HG03025 (cell line): Measurements from ENCODE around the gene RIF1.

Experiments used
- ATAC-seq: cut with Tn5 transposase; IDR thresholded peaks from one replicate; pipeline ENCODE4 v1.9.1; 2021; ENCODE audit warnings: mild to moderate bottlenecking, moderate library complexity; ENCODE audit not compliant: unreplicated experiment, low FRiP score

RIF1 gene

GRCh38 chr2:151409601-151410484 is at the start of gene RIF1:
TSS of gene RIF1 (plus strand) at chr2:151409902. CDS start at chr2:151410424, 522 bp downstream.
- peak; percentile 96 for ATAC-seq

- no peak for ATAC-seq
These were observed 47.9 kb upstream of the RIF1 start for GRCh38 chr2:151361674-151362370.

- ATAC-seq: peak; percentile 90
These were observed 46.0 kb upstream of the RIF1 start for GRCh38 chr2:151363709-151364108.

GRCh38 chr2:151367571-151367970 is 42.1 kb upstream of the RIF1 start:
- ATAC-seq: no peak

- ATAC-seq: peak; percentile 71
These were observed 35.3 kb upstream of the RIF1 start for GRCh38 chr2:151374436-151374835.

- no peak for ATAC-seq
These were observed 30.5 kb upstream of the RIF1 start for GRCh38 chr2:151379169-151379568.

- no peak for ATAC-seq
These were observed 29.0 kb upstream of the RIF1 start for GRCh38 chr2:151380580-151381235.

- ATAC-seq: no peak
These were observed 28.4 kb upstream of the RIF1 start for GRCh38 chr2:151381266-151381665.

GRCh38 chr2:151388011-151388410 is 21.7 kb upstream of the RIF1 start:
- no peak for ATAC-seq

GRCh38 chr2:151391436-151391835 is 18.3 kb upstream of the RIF1 start:
- no peak for ATAC-seq

- ATAC-seq: no peak
These were observed 15.2 kb upstream of the RIF1 start for GRCh38 chr2:151394509-151394908.

GRCh38 chr2:151395509-151396374 is 14.0 kb upstream of the RIF1 start:
- no peak for ATAC-seq

- no peak for ATAC-seq
These were observed 9.7 kb upstream of the RIF1 start for GRCh38 chr2:151399981-151400380.

- ATAC-seq: no peak
These were observed 8.6 kb upstream of the RIF1 start for GRCh38 chr2:151401149-151401548.

GRCh38 chr2:151403914-151404313 is 5.8 kb upstream of the RIF1 start:
- no peak for ATAC-seq

GRCh38 chr2:151405376-151405775 is 4.3 kb upstream of the RIF1 start:
- ATAC-seq: no peak

- ATAC-seq: no peak
These were observed 2.4 kb upstream of the RIF1 start for GRCh38 chr2:151407281-151407680.

GRCh38 chr2:151408788-151409600 is 708 bp upstream of the RIF1 start:
- no peak for ATAC-seq

- peak; percentile 37 for ATAC-seq
These were observed 758 bp downstream of the RIF1 start for GRCh38 chr2:151410485-151410834.

GRCh38 chr2:151417650-151418049 is 7.9 kb downstream of the RIF1 start:
- ATAC-seq: no peak
